GM12891 (cell line): Measurements from ENCODE around the gene EFCAB10.

Source experiments
- POLR2AphosphoS5 ChIP-seq: IDR thresholded peaks from 2 replicates; pipeline ENCODE4 v1.6.1; 2011; ENCODE audit warnings: low read depth, low read length, control low read depth
- TAF1 ChIP-seq: IDR thresholded peaks from 2 replicates; pipeline ENCODE4 v1.6.1; 2011; ENCODE audit warnings: low read depth, low read length, control low read depth

GRCh38 chr7:105532709-105533460, 48.4 kb downstream of the EFCAB10 start:
- TF ChIP-seq POLR2AphosphoS5 (no peak), TAF1 (no peak)
